Right atrium auricular region (tissue), 2 donors: ENCODE data around the gene CCSER2. TPM values are rescaled to one million over a fixed set of nuclear protein-coding genes. Genes with fewer than 3 reads are reported as not detected.

ENCODE experiments used
- DNase-seq: peaks from one replicate; pipeline ENCODE4 v3.0.0-alpha.2; 2019; ENCODE audit warnings: low spot score
- H3K27ac ChIP-seq, 2 donors: fragments of 200-600 bp; sonication (generic); 1 replicate in 1 of 2; 2 replicates in 1 of 2; pipeline ENCODE4 v1.5.1; 2016 to 2019
- H3K27me3 ChIP-seq, 2 donors: fragments of 200-600 bp; sonication (generic); one replicate each; pipeline versions ENCODE4 v1.5.1 to v1.6.0; 2017 to 2019
- H3K36me3 ChIP-seq: fragments of 200-600 bp; sonication (generic); one replicate; pipeline ENCODE4 v1.5.1; 2016
- H3K4me1 ChIP-seq, 2 donors: fragments of 200-600 bp; sonication (generic); one replicate each; pipeline versions ENCODE4 v1.5.1 to v1.6.0; 2017 to 2019
- H3K4me3 ChIP-seq, 2 donors: fragments of 200-600 bp; sonication (generic); 1 replicate in 1 of 2; 2 replicates in 1 of 2; pipeline ENCODE4 v1.5.1; 2017 to 2019; ENCODE audit warnings: mild to moderate bottlenecking in 1 of 2, moderate library complexity in 1 of 2
- H3K9me3 ChIP-seq, 2 donors: fragments of 200-600 bp; sonication (generic); one replicate each; pipeline ENCODE4 v1.5.1; 2019
- CTCF ChIP-seq, 2 donors: fragments of 200-600 bp; sonication (generic); IDR thresholded peaks; one replicate each; pipeline ENCODE4 v1.5.1; 2019; ENCODE audit warnings: antibody characterized with exemption in 2 of 2
- total RNA-seq, 2 donors: library from RNA; depleted of rRNA; stranded (reverse); fragments of >200 nt; gene quantifications; one replicate each; pipeline ENCODE4 v1.1.0, GENCODE V29; 2016

CCSER2 gene
- total RNA-seq, 2 donors from 2014 or later: 77.1 to 91.6 TPM

DNA sequence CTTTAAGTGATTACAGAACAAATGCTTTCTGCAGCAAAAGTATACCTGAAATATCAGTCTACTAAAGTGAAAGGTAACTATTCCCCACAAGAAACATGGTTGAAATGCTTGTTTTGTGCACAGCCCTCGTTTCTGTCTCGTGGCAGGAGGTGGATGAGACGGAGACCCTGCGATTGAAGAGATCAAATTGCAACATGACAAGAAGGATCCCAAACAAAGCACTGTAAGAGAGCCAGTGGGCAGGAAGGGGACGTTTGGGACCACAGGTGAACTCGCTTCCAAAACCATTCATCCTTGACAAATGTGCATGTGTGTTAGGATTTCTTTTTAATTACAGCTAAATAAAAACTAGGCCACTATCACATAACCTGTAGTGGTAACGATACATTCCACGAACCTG lies 192.6 kb downstream of the CCSER2 start:
- Histone ChIP-seq H3K9me3 (peaks cover 0 to 4% of the 10 kb centered on the region in 2 donors), H3K27ac (no peak overlapping the region), H3K4me3 (no peak overlapping the region), H3K4me1 (no peaks in the 10 kb centered on the region), H3K27me3 (no peaks in the 10 kb centered on the region), H3K36me3 (no peaks in the 10 kb centered on the region)
- DNase-seq: no peak
- TF ChIP-seq CTCF (IDR thresholded peaks at IDR 0.05): no peak

GRCh38 chr10:84521468-84521867 lies 193.1 kb downstream of the CCSER2 start:
- H3K36me3 ChIP-seq: no peaks in the 10 kb centered on the region
- no peaks in the 10 kb centered on the region for H3K27me3 ChIP-seq
- peaks cover 0 to 7% of the 10 kb centered on the region in 2 donors for H3K9me3 ChIP-seq
- H3K27ac ChIP-seq: no peak overlapping the region
- no peak for TF ChIP-seq CTCF (IDR thresholded peaks at IDR 0.05)
- no peak overlapping the region for H3K4me3 ChIP-seq
- no peak for DNase-seq
- H3K4me1 ChIP-seq: no peaks in the 10 kb centered on the region

DNA sequence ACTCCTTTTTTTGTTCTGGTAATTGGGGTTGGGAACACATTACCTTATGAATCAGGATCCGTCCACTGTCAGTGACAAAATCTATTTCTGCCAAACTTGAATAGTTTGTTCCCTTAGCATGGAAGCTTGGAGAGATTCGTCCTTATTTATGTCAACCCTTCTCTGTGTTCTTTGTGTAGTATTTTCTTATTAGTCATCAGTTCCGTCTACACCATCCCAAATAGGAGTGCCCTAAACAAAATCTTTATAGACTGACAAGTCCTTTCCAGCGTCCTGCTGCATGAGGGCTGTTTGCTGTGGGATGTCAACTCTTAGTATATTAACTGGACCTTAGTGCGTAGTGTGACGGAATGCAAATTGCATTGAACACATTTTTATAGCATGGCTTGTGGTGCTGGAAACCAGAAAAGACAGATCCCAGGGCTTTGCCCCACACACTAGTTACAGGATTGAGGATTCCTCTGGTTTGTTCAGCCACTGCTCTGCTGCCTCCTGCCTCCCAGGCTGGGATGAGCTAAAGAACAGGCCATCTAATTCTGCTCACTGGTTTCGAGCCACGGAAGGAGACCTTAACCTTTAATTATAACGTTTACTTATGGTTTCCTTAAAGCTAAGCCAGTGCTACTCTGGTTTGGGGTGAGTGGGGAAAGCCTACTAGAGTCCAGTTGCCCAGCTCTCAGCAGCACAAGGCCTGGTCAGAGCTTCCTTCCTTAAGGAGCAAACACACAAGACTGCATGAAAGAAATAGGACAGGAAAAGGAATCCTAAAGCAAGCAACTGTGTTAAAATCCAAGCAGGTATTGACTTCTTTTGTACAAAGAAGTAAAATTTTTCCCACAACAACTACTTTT lies 194.4 kb downstream of the CCSER2 start:
- Histone ChIP-seq H3K4me3 (no peak overlapping the region), H3K27ac (no peak overlapping the region), H3K36me3 (no peaks in the 10 kb centered on the region), H3K9me3 (peaks cover 0 to 7% of the 10 kb centered on the region in 2 donors), H3K4me1 (no peaks in the 10 kb centered on the region), H3K27me3 (no peaks in the 10 kb centered on the region)
- TF ChIP-seq CTCF (IDR thresholded peaks at IDR 0.05): no peak
- no peak for DNase-seq

- no peak overlapping the region for H3K27ac ChIP-seq
- no peak for TF ChIP-seq CTCF (IDR thresholded peaks at IDR 0.05)
- H3K36me3 ChIP-seq: no peaks in the 10 kb centered on the region
- no peak overlapping the region for H3K4me3 ChIP-seq
- no peak for DNase-seq
- no peaks in the 10 kb centered on the region for H3K4me1 ChIP-seq
- H3K9me3 ChIP-seq: peaks cover 0 to 7% of the 10 kb centered on the region in 2 donors
- H3K27me3 ChIP-seq: no peaks in the 10 kb centered on the region
These were observed 195.1 kb downstream of the CCSER2 start for GRCh38 chr10:84523526-84523925.

DNA sequence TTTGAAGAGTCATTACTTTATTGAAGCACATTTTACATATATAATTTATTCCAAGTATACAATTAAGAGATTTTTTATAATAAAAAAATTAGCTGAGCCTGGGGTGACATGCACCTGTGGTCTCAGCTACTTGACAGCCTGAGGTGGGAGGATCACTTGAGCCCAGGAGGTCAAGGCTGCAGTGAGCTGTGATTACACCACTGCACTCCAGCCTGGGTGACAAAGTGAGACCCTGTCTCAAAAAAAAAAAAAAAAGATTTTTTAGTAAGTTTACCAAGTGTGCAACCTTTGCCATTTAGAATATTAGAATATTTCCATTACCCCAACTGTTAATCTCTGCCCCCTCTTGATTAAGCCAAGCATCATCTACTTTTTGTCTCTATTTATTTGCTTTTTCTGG lies 196.0 kb downstream of the CCSER2 start:
- H3K27ac ChIP-seq: no peak overlapping the region
- no peak for DNase-seq
- no peak for TF ChIP-seq CTCF (IDR thresholded peaks at IDR 0.05)
- no peaks in the 10 kb centered on the region for H3K4me1 ChIP-seq
- no peaks in the 10 kb centered on the region for H3K27me3 ChIP-seq
- H3K4me3 ChIP-seq: no peak overlapping the region
- no peaks in the 10 kb centered on the region for H3K36me3 ChIP-seq
- peaks cover 0 to 7% of the 10 kb centered on the region in 2 donors for H3K9me3 ChIP-seq
